ENCODE measurements around the gene CDH13. TPM values are rescaled to one million over a fixed set of nuclear protein-coding genes. Genes with fewer than 3 reads are reported as not detected.

The CDH13 gene
- total and polyA plus RNA-seq, 2 donors (not counting 1 experiment from before 2014, with no cell fraction given) = 27.6 to 96.7 TPM

DNA sequence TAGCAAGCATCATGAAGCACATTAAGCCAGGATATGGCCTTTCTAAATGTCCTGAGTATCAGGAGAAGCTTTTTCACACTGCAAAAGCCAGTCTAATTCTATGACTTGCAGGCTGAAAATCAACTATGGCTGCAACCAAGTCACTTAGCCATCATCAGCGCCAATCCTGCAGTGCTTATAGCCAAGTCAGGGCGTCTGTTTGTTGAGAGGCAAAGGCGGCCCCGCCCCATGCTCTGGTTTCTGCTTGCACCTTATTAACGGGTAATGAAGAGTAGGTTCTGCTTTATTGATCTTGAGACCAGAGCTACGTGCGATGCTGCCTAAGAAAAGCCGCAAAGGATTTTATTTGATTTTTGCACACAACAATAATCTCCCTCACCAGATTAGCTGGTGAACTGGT is 88.4 kb downstream of the CDH13 start:
- DNase-seq (ENCODE audit: low read depth in 2 of 2) = no peak
- Histone ChIP-seq H3K4me3 (replicated peaks in 1 of 4; ENCODE audit: control extremely low read depth in 1 of 4, insufficient read depth in 1 of 4, low read depth in 3 of 4, low read length in 4 of 4) (no peak overlapping the region), H3K36me3 (ENCODE audit: control insufficient read depth, insufficient read depth, low read length) (no peaks in the 10 kb centered on the region), H3K9ac (ENCODE audit: insufficient read depth, low read length) (no peak overlapping the region), H3K4me1 (ENCODE audit: control insufficient read depth, extremely low read depth, insufficient read depth, low read length) (no peaks in the 10 kb centered on the region), H3K27me3 (ENCODE audit: control insufficient read depth, insufficient read depth, low read length) (no peaks in the 10 kb centered on the region), H3K27ac (ENCODE audit: insufficient read depth, low read length) (no peak overlapping the region), H2AFZ (ENCODE audit: low read length) (no peak overlapping the region), H3K79me2 (ENCODE audit: control insufficient read depth, insufficient read depth, low read length) (no peaks in the 10 kb centered on the region), H4K20me1 (ENCODE audit: control insufficient read depth, extremely low read depth, insufficient read depth, low read length) (no peaks in the 10 kb centered on the region), H3K9me3 (ENCODE audit: control insufficient read depth, insufficient read depth, low read depth, low read length) (no peaks in the 10 kb centered on the region), H3K4me2 (ENCODE audit: extremely low read depth, insufficient read depth, low read length) (no peak overlapping the region)
- TF ChIP-seq, protein P1, sequence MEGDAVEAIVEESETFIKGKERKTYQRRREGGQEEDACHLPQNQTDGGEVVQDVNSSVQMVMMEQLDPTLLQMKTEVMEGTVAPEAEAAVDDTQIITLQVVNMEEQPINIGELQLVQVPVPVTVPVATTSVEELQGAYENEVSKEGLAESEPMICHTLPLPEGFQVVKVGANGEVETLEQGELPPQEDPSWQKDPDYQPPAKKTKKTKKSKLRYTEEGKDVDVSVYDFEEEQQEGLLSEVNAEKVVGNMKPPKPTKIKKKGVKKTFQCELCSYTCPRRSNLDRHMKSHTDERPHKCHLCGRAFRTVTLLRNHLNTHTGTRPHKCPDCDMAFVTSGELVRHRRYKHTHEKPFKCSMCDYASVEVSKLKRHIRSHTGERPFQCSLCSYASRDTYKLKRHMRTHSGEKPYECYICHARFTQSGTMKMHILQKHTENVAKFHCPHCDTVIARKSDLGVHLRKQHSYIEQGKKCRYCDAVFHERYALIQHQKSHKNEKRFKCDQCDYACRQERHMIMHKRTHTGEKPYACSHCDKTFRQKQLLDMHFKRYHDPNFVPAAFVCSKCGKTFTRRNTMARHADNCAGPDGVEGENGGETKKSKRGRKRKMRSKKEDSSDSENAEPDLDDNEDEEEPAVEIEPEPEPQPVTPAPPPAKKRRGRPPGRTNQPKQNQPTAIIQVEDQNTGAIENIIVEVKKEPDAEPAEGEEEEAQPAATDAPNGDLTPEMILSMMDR (conservative IDR thresholded peaks at IDR 0.05 in 1 of 2, IDR thresholded peaks at IDR 0.05 in 1 of 2; ENCODE audit: low read depth in 1 of 2, low read length in 2 of 2) = no peak
- no peak for TF ChIP-seq EZH2 (IDR thresholded peaks at IDR 0.05; ENCODE audit: low read length, missing control alignments)

DNA sequence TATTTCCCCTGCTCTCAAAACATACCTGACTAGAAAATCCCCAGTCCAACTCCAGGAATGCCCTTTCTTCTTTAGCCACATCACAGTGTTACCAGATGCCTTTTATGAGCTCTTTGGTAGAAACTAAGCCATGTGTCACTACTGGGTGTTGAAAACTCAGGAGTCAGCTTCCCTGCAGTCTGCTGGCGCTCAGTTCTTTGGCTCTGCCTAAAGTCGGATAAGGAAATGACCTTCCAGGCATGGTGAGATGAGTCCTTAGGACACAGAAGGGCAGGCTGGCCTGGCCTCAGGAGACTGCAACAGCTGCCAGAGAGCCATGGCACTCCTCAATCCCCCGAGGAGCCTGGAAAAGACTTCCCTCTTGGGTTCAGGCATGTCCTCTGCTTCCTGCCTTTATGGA is 89.1 kb downstream of the CDH13 start:
- H2AFZ ChIP-seq (ENCODE audit: low read length) = no peak overlapping the region
- H3K4me2 ChIP-seq (ENCODE audit: extremely low read depth, insufficient read depth, low read length) = no peak overlapping the region
- no peaks in the 10 kb centered on the region for H3K27me3 ChIP-seq (ENCODE audit: control insufficient read depth, insufficient read depth, low read length)

DNA sequence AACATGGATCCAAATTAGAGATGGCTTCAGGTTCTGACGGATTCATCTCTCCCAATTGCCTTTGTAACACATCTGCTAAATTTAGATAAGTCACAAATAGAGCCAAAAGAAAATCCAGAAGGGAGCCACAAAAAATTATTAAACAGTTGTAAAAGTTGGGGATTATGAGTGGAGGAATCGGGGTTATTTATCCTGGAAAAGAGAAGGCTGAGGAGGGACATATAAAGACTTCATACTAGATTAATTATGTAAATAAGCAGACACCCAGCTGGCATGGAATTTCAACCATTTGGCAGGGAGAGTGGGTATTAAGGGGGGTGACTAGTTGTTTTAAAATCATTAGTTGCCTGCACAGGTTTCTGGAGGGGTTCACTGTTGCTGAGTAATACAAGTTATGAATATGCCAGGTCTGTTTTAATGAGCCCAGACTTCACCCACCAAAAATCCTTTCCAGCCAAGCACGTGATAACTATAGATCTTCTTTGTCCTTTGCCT is 89.6 kb downstream of the CDH13 start:
- H3K4me2 ChIP-seq (ENCODE audit: extremely low read depth, insufficient read depth, low read length) = no peak overlapping the region
- H3K27me3 ChIP-seq (ENCODE audit: control insufficient read depth, insufficient read depth, low read length) = no peaks in the 10 kb centered on the region
- H3K79me2 ChIP-seq (ENCODE audit: control insufficient read depth, insufficient read depth, low read length) = no peaks in the 10 kb centered on the region
- H2AFZ ChIP-seq (ENCODE audit: low read length) = no peak overlapping the region
- no peak for DNase-seq (ENCODE audit: low read depth in 2 of 2)
- H3K4me1 ChIP-seq (ENCODE audit: control insufficient read depth, extremely low read depth, insufficient read depth, low read length) = no peaks in the 10 kb centered on the region
- no peak overlapping the region for H3K4me3 ChIP-seq (replicated peaks in 1 of 4; ENCODE audit: control extremely low read depth in 1 of 4, insufficient read depth in 1 of 4, low read depth in 3 of 4, low read length in 4 of 4)
- no peaks in the 10 kb centered on the region for H4K20me1 ChIP-seq (ENCODE audit: control insufficient read depth, extremely low read depth, insufficient read depth, low read length)
- no peak overlapping the region for H3K9ac ChIP-seq (ENCODE audit: insufficient read depth, low read length)
- H3K9me3 ChIP-seq (ENCODE audit: control insufficient read depth, insufficient read depth, low read depth, low read length) = no peaks in the 10 kb centered on the region
- no peaks in the 10 kb centered on the region for H3K36me3 ChIP-seq (ENCODE audit: control insufficient read depth, insufficient read depth, low read length)
- TF ChIP-seq, protein P1 (conservative IDR thresholded peaks at IDR 0.05 in 1 of 2, IDR thresholded peaks at IDR 0.05 in 1 of 2; ENCODE audit: low read depth in 1 of 2, low read length in 2 of 2) = no peak
- no peak for TF ChIP-seq EZH2 (IDR thresholded peaks at IDR 0.05; ENCODE audit: low read length, missing control alignments)
- no peak overlapping the region for H3K27ac ChIP-seq (ENCODE audit: insufficient read depth, low read length)

More for the DNA sequence above, 89.1 kb downstream of the CDH13 start:
- no peak for DNase-seq (ENCODE audit: low read depth in 2 of 2)
- Histone ChIP-seq H3K9me3 (ENCODE audit: control insufficient read depth, insufficient read depth, low read depth, low read length) (no peaks in the 10 kb centered on the region), H3K79me2 (ENCODE audit: control insufficient read depth, insufficient read depth, low read length) (no peaks in the 10 kb centered on the region), H3K4me1 (ENCODE audit: control insufficient read depth, extremely low read depth, insufficient read depth, low read length) (no peaks in the 10 kb centered on the region), H3K4me3 (replicated peaks in 1 of 4; ENCODE audit: control extremely low read depth in 1 of 4, insufficient read depth in 1 of 4, low read depth in 3 of 4, low read length in 4 of 4) (no peak overlapping the region), H3K36me3 (ENCODE audit: control insufficient read depth, insufficient read depth, low read length) (no peaks in the 10 kb centered on the region), H3K27ac (ENCODE audit: insufficient read depth, low read length) (no peak overlapping the region), H4K20me1 (ENCODE audit: control insufficient read depth, extremely low read depth, insufficient read depth, low read length) (no peaks in the 10 kb centered on the region), H3K9ac (ENCODE audit: insufficient read depth, low read length) (no peak overlapping the region)
- no peak for TF ChIP-seq EZH2 (IDR thresholded peaks at IDR 0.05; ENCODE audit: low read length, missing control alignments)
- TF ChIP-seq, protein P1 (conservative IDR thresholded peaks at IDR 0.05 in 1 of 2, IDR thresholded peaks at IDR 0.05 in 1 of 2; ENCODE audit: low read depth in 1 of 2, low read length in 2 of 2) = no peak

Data from fibroblast of lung (primary cell).